ENCODE measurements around the gene MAD2L2. TPM values are rescaled to one million over a fixed set of nuclear protein-coding genes. Genes with fewer than 3 reads are reported as not detected.

Gene MAD2L2
- total RNA-seq, 1 experiment from 2014 or later: 84.8 TPM

- ChIA-PET CTCF (interaction anchor here (0.7 kb wide), 1 partner anchor 357 kb away, joined by 3 read pairs; no protein-coding TSS in a partner anchor), POLR2A (no interaction called here)
- BruUV-seq (replicated peaks): no TSS peak
- H3K9me3 ChIP-seq (ENCODE audit: control insufficient read depth, insufficient read depth, low read depth, low read length): no peaks in the 10 kb centered on the region
- intact Hi-C loops (cut with micrococcal nuclease; ENCODE audit: unreplicated experiment): no loop called here
- ATAC-seq: no peak
- no peaks in the 10 kb centered on the region for H3K36me3 ChIP-seq (ENCODE audit: control insufficient read depth, insufficient read depth, low read length)
- no peak for DNase-seq (ENCODE audit: low read depth, low spot score)
- no peak overlapping the region for H3K4me3 ChIP-seq (ENCODE audit: low read depth in 2 of 2, low read length in 2 of 2)
- TF ChIP-seq TCF7L2 (IDR thresholded peaks at IDR 0.05; ENCODE audit: low read depth, low read length) (no peak), REST (IDR thresholded peaks at IDR 0.05; ENCODE audit: insufficient read depth in 1 of 2, low read depth in 2 of 2, low read length in 1 of 2) (no peak), CTCF (IDR thresholded peaks at IDR 0.05) (no peak), SIN3A (IDR thresholded peaks at IDR 0.05; ENCODE audit: borderline replicate concordance, insufficient read depth, low read depth, low read length) (no peak), POLR2AphosphoS5 (IDR thresholded peaks at IDR 0.05; ENCODE audit: low read depth, low read length) (no peak)
- no peaks in the 10 kb centered on the region for H3K4me1 ChIP-seq (ENCODE audit: control insufficient read depth, insufficient read depth, low read length)
- in situ Hi-C loops (cut with HindIII; ENCODE audit: low pct_unique_long_range_greater_than_20kb, low sequenced_read_pairs): no loop called here
- no peaks in the 10 kb centered on the region for H3K27me3 ChIP-seq (ENCODE audit: control insufficient read depth, insufficient read depth, low read length)
- H3K27ac ChIP-seq (ENCODE audit: low read length): no peak overlapping the region
Observed at GRCh38 chr1:11700601-11701467, 19.9 kb upstream of the MAD2L2 start.

- POLR2A ChIA-PET: no interaction called here
- Histone ChIP-seq H3K4me1 (ENCODE audit: control insufficient read depth, insufficient read depth, low read length) (peaks cover 4% of the 10 kb centered on the region; the same call in 1 of the 2 replicates), H3K36me3 (ENCODE audit: control insufficient read depth, insufficient read depth, low read length) (no peaks in the 10 kb centered on the region), H3K27me3 (ENCODE audit: control insufficient read depth, insufficient read depth, low read length) (no peaks in the 10 kb centered on the region), H3K4me3 (ENCODE audit: low read depth in 2 of 2, low read length in 2 of 2) (no peak overlapping the region), H3K27ac (ENCODE audit: low read length) (no peak overlapping the region), H3K9me3 (ENCODE audit: control insufficient read depth, insufficient read depth, low read depth, low read length) (no peaks in the 10 kb centered on the region)
- CTCF ChIA-PET: no interaction called here
- intact Hi-C loops (cut with micrococcal nuclease; ENCODE audit: unreplicated experiment) (no loop called here), in situ Hi-C loops (cut with HindIII; ENCODE audit: low pct_unique_long_range_greater_than_20kb, low sequenced_read_pairs) (no loop called here)
- no peak for TF ChIP-seq TCF7L2 (IDR thresholded peaks at IDR 0.05; ENCODE audit: low read depth, low read length)
- no peak for TF ChIP-seq SIN3A (IDR thresholded peaks at IDR 0.05; ENCODE audit: borderline replicate concordance, insufficient read depth, low read depth, low read length)
- no peak for TF ChIP-seq POLR2AphosphoS5 (IDR thresholded peaks at IDR 0.05; ENCODE audit: low read depth, low read length)
- no peak for TF ChIP-seq REST (IDR thresholded peaks at IDR 0.05; ENCODE audit: insufficient read depth in 1 of 2, low read depth in 2 of 2, low read length in 1 of 2)
- no peak for TF ChIP-seq CTCF (IDR thresholded peaks at IDR 0.05)
- no TSS peak for BruUV-seq (replicated peaks)
- DNase-seq (ENCODE audit: low read depth, low spot score): no peak
- ATAC-seq: no peak
Observed at GRCh38 chr1:11697893-11698210, 16.9 kb upstream of the MAD2L2 start.

All from Panc1 (cell line).